Coronary artery (tissue), 2 donors: ENCODE measurements around the gene NOXO1.

Experiments
- DNase-seq: peaks from one replicate; pipeline ENCODE4 v3.0.0-alpha.2; 2017; ENCODE audit warnings: low spot score
- H3K27ac ChIP-seq, 2 donors: fragments of 200-600 bp; sonication (generic); one replicate each; pipeline ENCODE4 v1.5.1; 2016 to 2019
- H3K4me3 ChIP-seq: fragments of 200-600 bp; sonication (generic); 2 replicates; pipeline ENCODE4 v1.5.1; 2016; ENCODE audit warnings: mild to moderate bottlenecking, moderate library complexity
- TF ChIP-seq, protein P1 (sequence below): fragments of 200-600 bp; sonication (generic); IDR thresholded peaks from one replicate; pipeline ENCODE4 v1.5.1; 2019; ENCODE audit warnings: antibody characterized with exemption

The NOXO1 gene

GRCh38 chr16:2026461-2027023 lies 45.3 kb upstream of the NOXO1 start, which contains the start of gene NHERF2:
Gene NHERF2, plus strand, starts transcription at chr16:2026902. Its CDS starts 104 bp downstream, at chr16:2027006.
- Histone ChIP-seq H3K27ac (peak within 1 kb of the TSS; percentile 38 to 89), H3K4me3 (peak within 1 kb of the TSS; percentile 91)
- no peak for DNase-seq
- TF ChIP-seq, protein P1, sequence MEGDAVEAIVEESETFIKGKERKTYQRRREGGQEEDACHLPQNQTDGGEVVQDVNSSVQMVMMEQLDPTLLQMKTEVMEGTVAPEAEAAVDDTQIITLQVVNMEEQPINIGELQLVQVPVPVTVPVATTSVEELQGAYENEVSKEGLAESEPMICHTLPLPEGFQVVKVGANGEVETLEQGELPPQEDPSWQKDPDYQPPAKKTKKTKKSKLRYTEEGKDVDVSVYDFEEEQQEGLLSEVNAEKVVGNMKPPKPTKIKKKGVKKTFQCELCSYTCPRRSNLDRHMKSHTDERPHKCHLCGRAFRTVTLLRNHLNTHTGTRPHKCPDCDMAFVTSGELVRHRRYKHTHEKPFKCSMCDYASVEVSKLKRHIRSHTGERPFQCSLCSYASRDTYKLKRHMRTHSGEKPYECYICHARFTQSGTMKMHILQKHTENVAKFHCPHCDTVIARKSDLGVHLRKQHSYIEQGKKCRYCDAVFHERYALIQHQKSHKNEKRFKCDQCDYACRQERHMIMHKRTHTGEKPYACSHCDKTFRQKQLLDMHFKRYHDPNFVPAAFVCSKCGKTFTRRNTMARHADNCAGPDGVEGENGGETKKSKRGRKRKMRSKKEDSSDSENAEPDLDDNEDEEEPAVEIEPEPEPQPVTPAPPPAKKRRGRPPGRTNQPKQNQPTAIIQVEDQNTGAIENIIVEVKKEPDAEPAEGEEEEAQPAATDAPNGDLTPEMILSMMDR: no peak

GRCh38 chr16:2025878-2026460 lies 44.7 kb upstream of the NOXO1 start:
- H3K27ac ChIP-seq: peak overlapping the region; percentile 38 to 89
- TF ChIP-seq, protein P1: no peak
- peak overlapping the region; percentile 91 for H3K4me3 ChIP-seq
- no peak for DNase-seq

DNA sequence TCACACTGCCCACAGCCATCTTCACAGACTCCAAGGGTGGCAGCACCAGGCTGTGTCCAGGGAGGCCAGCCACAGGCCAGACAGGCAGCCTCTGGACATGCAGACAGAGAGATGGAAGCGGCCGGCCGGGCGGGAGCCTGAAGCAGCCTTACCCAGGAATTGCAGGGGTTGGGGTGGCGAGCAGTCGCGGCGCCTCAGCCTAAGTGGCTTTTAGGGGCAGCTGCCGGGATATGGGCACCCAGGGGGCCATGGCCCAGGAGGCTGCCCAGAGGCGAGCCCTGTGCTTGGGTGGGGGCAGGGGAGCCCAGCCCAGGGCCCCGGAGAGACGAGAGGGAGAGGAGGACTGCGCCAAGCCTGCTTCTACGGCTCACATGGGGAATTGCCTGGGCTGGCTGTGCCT lies 44.0 kb upstream of the NOXO1 start:
- Histone ChIP-seq H3K27ac (no peak overlapping the region), H3K4me3 (no peak overlapping the region)
- TF ChIP-seq, protein P1: no peak
- DNase-seq: no peak

- Histone ChIP-seq H3K27ac (peak overlapping the region in 1 of 2 donors; percentile 75), H3K4me3 (peak overlapping the region; percentile 67)
- TF ChIP-seq, protein P1: no peak
- no peak for DNase-seq
These were observed 42.8 kb upstream of the NOXO1 start for GRCh38 chr16:2024032-2024420.

DNA sequence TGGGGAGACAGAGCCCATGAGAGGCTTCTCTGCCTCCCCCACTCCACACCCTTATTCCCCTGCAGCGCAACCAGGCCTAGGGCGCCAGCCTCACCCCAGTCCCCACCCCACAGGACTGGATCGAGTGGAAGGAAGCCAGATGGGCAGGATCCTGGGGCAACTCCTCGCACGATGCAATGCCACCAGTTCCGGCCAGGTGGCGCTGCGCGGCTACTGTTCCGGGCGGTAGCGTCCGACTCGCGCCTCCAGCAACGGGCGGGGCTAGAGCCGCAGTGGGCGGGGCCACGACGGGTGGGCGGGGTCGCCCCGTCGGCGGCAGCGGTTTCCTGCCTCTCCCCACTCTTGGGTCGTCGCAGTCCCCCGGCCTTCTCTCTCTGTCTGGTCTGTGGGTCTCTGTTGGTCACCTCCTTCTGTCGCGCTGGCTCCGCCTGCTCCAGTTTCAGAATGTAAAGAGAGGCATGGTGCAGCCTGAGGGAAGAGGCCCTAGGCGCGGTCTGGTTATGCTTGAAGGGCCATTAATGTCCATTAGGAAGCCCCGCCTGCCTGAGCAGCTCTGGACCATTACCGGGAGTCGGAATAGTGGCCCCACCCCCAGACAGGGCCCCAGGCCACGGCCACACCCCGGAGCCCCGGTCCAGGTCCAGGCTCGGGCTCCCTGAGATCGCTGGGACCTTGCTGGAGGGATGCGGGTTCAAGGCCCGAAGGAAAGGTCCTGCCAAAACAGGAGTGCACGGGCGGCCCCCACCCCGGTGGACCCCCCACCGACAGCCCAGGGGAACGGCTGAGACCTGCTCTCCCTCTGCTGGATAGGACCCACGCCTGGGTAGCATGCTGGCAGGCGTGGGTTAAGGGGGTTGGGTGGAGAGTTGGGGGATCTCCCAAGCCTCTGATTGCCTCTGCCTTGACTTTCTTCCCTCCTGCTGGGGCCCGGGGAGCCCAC lies 42.1 kb upstream of the NOXO1 start:
- peak; percentile 92 for DNase-seq
- peak overlapping the region; percentile 67 for H3K4me3 ChIP-seq
- TF ChIP-seq, protein P1: peak; percentile 90
- H3K27ac ChIP-seq: peak overlapping the region in 1 of 2 donors; percentile 75

GRCh38 chr16:2022723-2023091 lies 41.4 kb upstream of the NOXO1 start:
- Histone ChIP-seq H3K27ac (no peak overlapping the region), H3K4me3 (peak overlapping the region; percentile 67)
- DNase-seq: no peak
- TF ChIP-seq, protein P1: no peak
